Activated T-helper 1 cell treated with Interleukin-2 at 50 U/mL for 16 hours (primary cell): ENCODE measurements around the gene PDCL3.

ENCODE experiments used
- DNase-seq: peaks from one replicate; pipeline ENCODE4 v3.0.0-alpha.2; 2020; ENCODE audit warnings: low read depth

The PDCL3 gene

GRCh38 chr2:100611079-100612029, 48.6 kb downstream of the PDCL3 start:
- DNase-seq = no peak

- no peak for DNase-seq
Observed at GRCh38 chr2:100612388-100613000, 49.7 kb downstream of the PDCL3 start.

GRCh38 chr2:100613719-100614118, 50.9 kb downstream of the PDCL3 start:
- no peak for DNase-seq

- DNase-seq = no peak
Observed at GRCh38 chr2:100614455-100615000, 51.7 kb downstream of the PDCL3 start.

DNA sequence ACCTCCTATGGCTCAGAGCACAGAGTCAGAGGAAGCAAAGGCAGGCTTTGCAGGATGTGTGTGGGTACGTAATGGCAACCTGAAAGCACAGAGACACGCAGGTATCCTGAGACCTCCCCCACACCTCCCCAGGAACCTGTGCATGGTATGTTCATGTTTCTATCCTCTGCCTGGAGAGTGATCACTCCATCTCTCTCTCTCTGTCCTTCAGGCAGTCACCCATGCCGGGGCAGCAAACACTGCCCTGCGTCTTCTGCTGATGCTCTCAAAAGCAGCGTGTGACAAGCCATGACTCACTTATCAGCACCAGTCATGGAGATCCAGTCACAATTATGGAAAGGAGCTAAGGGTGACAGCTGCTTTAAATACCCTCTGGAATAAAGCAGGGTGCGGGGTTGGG, 52.7 kb downstream of the PDCL3 start:
- no peak for DNase-seq

DNA sequence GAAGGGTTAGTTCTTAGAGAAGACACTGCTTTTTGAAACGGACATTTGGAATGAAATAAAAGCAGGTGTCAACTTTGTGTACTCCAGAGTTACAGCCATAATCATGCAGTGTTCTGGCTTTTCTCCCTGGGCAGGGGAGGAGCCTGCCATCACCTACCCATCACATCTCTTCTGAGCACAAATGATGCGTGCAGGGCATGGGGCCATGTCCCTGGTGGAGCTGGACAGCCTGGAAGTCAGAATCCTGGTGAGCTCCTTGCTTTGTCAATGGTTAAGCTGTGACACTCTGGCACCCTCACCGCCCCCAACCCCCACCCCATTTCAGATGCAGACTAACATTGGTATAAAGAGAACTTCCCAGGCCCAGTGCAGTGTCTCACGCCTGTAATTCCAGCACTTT, 53.1 kb downstream of the PDCL3 start:
- DNase-seq = no peak

DNA sequence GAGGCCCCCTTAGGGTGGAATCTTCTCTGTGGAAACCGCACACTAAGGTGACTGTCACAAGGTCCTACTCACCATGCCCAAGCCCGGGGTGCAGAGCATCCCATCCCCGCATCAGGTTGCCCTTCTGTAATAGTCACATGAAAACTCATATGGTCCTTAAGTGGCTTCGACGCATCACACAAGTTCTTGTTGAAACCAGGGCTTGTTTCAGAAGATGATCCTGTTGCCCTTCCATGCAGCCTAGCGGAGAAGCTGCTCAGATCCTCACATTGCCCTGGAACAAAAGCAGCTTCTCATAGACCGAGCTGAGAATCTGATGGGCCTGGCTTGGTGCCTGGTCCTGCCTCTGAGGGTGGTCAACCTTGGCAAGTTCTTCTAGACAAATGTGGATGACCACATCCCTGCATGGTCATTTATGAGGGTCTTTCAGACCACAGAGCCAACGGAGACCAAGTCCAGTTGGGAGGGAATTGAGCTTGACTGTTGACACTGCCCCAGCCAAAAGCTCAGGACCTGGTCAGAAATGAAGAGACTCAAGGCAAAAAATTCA, 54.1 kb downstream of the PDCL3 start:
- DNase-seq = no peak

GRCh38 chr2:100619951-100620350, 57.2 kb downstream of the PDCL3 start:
- no peak for DNase-seq

DNA sequence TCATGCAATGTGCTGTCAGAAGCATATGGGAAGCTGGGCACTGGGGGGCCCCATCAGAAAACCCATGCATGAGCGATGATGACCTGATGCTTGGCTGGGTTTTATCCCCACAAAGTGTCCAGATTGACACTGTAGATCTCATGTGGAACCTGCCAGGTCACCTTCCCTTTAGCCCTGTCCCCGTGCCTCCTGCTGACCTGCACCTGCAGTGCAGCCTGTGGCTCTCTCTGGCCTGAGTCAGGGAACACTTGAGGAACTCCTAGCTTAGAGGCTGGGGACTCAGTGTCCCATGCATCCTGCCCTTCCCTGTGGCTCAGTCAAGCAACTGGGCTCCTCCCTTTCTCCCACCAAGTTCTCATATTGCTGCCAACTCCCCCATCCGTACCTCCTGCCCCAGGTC, 57.7 kb downstream of the PDCL3 start:
- DNase-seq = no peak

DNA sequence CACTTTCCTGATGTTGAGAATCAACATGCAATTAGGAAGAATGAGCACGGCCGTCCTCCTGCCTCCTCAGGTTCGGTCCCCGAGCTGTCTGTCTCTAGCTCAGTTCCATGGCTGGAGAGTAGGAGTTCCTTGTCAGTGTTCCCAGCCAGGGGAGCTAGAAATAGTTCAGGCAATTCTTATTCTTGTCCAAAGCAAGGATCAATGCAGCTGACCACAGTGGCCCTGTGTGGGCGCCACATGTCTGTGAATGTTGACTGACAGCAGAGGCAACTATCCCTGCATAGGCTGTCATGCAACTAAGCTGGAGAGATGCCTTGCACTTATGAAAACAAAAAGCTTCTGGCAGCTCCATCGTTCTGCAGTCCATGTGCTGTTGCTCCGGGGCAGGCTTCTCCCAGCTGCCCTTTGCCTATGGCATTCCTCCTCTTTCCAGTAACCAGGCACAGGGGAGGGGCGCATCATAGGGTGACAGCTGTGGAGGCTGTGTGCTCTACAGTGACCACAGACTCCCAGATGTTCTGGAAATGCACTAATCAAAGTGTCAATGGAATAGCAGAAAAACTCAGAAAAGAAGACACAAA, 58.7 kb downstream of the PDCL3 start:
- DNase-seq = no peak

- no peak for DNase-seq
Observed at GRCh38 chr2:100623033-100623715, 60.4 kb downstream of the PDCL3 start.

DNA sequence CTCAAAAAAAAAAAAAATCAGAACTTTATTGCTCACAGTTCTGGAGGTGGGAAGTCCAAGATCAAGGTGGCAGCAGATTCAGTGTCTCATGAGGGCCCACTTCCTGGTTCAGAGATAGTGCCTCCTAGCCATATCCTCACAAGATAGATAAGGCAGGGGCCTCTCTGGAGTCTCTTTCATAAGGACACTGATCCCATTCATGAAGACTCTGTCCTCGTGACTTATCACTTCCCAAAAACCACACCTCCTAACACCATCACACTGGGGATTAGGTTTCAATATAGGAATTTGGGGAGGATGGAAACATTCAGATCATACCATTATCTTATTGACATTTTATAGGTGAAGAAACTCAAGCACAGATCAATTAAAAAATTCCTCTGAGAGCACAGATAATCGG, 61.1 kb downstream of the PDCL3 start:
- DNase-seq = no peak

DNA sequence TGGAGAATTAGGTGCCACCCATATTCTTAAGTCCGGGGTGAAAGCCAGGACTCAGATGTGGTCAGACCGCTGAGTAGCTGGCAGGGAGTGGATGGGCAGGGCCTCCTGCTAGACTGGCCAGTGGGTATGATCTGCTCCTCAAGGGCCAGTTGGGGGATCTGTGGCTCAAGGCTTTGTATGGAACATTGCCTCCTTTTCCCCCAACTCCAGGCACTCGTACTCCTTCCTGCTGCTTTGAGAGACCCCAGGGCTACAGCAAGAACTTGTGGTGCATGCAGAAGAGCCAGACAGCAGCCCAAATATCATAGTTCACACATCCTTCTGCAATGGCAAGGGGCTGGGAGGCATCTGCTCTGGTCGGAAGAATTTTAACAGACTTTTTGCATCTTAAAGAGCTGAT, 61.7 kb downstream of the PDCL3 start:
- DNase-seq = no peak

DNA sequence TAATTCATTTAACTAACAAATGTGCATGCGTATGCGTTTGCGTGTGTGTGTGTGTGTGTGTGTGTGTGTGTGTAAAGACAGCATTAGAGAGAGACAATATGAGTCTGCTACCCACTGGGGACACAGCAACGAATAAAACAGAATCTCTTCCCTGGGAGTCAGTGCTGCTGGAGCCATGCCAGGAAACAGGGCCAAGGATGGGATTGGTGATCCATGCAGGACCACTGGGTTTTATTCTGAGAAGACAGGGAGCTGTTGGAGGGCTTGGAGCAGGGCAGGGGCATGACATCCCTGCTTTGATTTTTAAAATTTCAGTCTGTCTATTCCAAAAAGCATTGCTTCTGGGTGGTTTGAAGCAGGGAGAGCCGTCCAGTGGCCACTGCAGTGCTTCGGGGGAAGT, 62.9 kb downstream of the PDCL3 start:
- DNase-seq = no peak
